ENCODE measurements around the gene USP40. TPM values are rescaled to one million over a fixed set of nuclear protein-coding genes. Genes with fewer than 3 reads are reported as not detected.

USP40 gene
- total RNA-seq, 1 experiment from 2014 or later, result 10.3 TPM

DNA sequence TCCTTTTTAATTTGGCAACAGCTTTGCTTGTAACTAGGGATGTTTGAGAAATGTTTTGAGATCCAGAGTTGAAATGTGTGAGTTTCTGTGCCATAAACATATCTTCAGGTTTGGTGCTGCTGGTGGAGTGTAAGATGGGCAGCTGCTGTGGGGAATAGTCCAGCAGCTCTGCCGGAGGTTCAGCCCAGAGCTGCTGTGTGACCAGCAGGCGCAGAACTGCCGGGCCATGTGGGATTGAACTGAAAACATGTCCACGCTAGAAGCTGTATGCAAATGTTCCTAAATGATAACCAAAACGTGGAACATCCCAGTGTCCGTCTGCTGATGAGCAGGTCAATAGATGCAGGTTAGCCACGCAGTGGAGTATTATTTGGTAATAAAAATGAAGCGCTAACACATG is 112.7 kb downstream of the USP40 start (continued):
- TF ChIP-seq ZNF671 (CRISPR knock-in tag; IDR thresholded peaks at IDR 0.05) (no peak), ZNF219 (CRISPR knock-in tag; IDR thresholded peaks at IDR 0.05; ENCODE audit: borderline replicate concordance) (no peak), ATF1 (CRISPR knock-in tag; IDR thresholded peaks at IDR 0.05) (no peak), ZNF423 (CRISPR knock-in tag; IDR thresholded peaks at IDR 0.05) (no peak), CREM (CRISPR knock-in tag; IDR thresholded peaks at IDR 0.05) (no peak), NFE2L1 (CRISPR knock-in tag; IDR thresholded peaks at IDR 0.05) (no peak)
- TF ChIP-seq, protein P1, sequence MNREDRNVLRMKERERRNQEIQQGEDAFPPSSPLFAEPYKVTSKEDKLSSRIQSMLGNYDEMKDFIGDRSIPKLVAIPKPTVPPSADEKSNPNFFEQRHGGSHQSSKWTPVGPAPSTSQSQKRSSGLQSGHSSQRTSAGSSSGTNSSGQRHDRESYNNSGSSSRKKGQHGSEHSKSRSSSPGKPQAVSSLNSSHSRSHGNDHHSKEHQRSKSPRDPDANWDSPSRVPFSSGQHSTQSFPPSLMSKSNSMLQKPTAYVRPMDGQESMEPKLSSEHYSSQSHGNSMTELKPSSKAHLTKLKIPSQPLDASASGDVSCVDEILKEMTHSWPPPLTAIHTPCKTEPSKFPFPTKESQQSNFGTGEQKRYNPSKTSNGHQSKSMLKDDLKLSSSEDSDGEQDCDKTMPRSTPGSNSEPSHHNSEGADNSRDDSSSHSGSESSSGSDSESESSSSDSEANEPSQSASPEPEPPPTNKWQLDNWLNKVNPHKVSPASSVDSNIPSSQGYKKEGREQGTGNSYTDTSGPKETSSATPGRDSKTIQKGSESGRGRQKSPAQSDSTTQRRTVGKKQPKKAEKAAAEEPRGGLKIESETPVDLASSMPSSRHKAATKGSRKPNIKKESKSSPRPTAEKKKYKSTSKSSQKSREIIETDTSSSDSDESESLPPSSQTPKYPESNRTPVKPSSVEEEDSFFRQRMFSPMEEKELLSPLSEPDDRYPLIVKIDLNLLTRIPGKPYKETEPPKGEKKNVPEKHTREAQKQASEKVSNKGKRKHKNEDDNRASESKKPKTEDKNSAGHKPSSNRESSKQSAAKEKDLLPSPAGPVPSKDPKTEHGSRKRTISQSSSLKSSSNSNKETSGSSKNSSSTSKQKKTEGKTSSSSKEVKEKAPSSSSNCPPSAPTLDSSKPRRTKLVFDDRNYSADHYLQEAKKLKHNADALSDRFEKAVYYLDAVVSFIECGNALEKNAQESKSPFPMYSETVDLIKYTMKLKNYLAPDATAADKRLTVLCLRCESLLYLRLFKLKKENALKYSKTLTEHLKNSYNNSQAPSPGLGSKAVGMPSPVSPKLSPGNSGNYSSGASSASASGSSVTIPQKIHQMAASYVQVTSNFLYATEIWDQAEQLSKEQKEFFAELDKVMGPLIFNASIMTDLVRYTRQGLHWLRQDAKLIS (CRISPR knock-in tag; IDR thresholded peaks at IDR 0.05; ENCODE audit: borderline replicate concordance), result no peak
- TF ChIP-seq, protein P2, sequence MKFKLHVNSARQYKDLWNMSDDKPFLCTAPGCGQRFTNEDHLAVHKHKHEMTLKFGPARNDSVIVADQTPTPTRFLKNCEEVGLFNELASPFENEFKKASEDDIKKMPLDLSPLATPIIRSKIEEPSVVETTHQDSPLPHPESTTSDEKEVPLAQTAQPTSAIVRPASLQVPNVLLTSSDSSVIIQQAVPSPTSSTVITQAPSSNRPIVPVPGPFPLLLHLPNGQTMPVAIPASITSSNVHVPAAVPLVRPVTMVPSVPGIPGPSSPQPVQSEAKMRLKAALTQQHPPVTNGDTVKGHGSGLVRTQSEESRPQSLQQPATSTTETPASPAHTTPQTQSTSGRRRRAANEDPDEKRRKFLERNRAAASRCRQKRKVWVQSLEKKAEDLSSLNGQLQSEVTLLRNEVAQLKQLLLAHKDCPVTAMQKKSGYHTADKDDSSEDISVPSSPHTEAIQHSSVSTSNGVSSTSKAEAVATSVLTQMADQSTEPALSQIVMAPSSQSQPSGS (CRISPR knock-in tag; IDR thresholded peaks at IDR 0.05; ENCODE audit: borderline replicate concordance, low read depth), result no peak
- TF ChIP-seq, protein P3, sequence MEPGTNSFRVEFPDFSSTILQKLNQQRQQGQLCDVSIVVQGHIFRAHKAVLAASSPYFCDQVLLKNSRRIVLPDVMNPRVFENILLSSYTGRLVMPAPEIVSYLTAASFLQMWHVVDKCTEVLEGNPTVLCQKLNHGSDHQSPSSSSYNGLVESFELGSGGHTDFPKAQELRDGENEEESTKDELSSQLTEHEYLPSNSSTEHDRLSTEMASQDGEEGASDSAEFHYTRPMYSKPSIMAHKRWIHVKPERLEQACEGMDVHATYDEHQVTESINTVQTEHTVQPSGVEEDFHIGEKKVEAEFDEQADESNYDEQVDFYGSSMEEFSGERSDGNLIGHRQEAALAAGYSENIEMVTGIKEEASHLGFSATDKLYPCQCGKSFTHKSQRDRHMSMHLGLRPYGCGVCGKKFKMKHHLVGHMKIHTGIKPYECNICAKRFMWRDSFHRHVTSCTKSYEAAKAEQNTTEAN (CRISPR knock-in tag; IDR thresholded peaks at IDR 0.05), result no peak

DNA sequence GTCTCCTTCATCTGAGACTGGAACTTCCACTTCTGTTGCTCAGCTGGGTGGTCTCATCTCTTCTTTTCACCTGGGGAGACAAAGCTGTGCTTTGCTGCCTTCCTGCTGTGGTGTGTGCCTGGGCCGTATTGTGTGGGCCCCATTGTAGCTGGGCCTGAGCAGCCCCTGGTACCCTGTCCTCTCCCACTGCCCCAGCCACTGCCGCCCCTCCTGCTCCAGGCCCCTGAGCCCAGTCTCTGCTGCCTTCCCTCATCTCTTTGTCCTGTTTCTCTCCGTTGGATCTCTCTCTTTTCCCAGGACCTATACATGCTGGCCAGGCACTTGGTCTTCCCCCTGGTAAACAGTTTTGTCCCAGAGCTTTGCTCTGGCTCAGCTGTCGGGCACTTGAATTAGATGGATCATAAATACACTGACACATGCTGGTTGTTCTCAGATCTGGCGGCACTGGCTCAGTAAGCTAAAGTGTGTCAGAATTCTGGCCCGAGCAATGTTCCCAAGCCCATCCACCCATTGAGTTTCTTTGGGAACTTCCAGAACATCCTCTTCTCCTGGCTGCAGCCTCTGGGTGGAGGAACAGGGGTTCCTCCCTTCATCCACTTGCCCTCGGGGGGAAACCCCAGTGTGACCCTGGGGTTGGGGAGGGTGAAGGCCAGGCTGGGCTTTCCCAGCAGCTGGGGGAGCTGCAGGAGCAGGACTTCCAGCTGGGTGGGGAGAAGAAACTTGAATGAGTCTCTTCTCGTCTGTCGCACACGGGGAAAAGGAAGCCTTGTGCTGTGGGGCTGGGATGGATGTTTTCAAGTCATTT is 113.3 kb downstream of the USP40 start:
- H3K27me3 Mint-ChIP-seq (ENCODE audit: low read depth), result no peaks in the 10 kb centered on the region
- no peak for DNase-seq (ENCODE audit: low spot score)
- ATAC-seq, result no peak
- TF ChIP-seq, protein P4, sequence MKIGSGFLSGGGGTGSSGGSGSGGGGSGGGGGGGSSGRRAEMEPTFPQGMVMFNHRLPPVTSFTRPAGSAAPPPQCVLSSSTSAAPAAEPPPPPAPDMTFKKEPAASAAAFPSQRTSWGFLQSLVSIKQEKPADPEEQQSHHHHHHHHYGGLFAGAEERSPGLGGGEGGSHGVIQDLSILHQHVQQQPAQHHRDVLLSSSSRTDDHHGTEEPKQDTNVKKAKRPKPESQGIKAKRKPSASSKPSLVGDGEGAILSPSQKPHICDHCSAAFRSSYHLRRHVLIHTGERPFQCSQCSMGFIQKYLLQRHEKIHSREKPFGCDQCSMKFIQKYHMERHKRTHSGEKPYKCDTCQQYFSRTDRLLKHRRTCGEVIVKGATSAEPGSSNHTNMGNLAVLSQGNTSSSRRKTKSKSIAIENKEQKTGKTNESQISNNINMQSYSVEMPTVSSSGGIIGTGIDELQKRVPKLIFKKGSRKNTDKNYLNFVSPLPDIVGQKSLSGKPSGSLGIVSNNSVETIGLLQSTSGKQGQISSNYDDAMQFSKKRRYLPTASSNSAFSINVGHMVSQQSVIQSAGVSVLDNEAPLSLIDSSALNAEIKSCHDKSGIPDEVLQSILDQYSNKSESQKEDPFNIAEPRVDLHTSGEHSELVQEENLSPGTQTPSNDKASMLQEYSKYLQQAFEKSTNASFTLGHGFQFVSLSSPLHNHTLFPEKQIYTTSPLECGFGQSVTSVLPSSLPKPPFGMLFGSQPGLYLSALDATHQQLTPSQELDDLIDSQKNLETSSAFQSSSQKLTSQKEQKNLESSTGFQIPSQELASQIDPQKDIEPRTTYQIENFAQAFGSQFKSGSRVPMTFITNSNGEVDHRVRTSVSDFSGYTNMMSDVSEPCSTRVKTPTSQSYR (CRISPR knock-in tag; IDR thresholded peaks at IDR 0.05), result no peak
- no peak for TF ChIP-seq NFATC4 (CRISPR knock-in tag; IDR thresholded peaks at IDR 0.05)
- no peak for TF ChIP-seq ETV6 (CRISPR knock-in tag; IDR thresholded peaks at IDR 0.05)
- no peak for TF ChIP-seq MYBL2 (CRISPR knock-in tag; IDR thresholded peaks at IDR 0.05)
- TF ChIP-seq SMAD4 (CRISPR knock-in tag; IDR thresholded peaks at IDR 0.05), result no peak
- no peak for TF ChIP-seq SMAD3 (CRISPR knock-in tag; IDR thresholded peaks at IDR 0.05; ENCODE audit: borderline replicate concordance)
- TF ChIP-seq ZNF219 (CRISPR knock-in tag; IDR thresholded peaks at IDR 0.05; ENCODE audit: borderline replicate concordance), result no peak
- TF ChIP-seq ZBTB21 (CRISPR knock-in tag; IDR thresholded peaks at IDR 0.05; ENCODE audit: borderline replicate concordance), result no peak
- ChIA-PET POLR2A (no interaction called here), CTCF (interaction anchor here (1.6 kb wide), 1 partner anchor 10 kb away, joined by 5 read pairs; no protein-coding TSS in a partner anchor)
- H3K9me3 Mint-ChIP-seq, result no peaks in the 10 kb centered on the region
- no peak overlapping the region for H3K4me3 Mint-ChIP-seq
- H3K27ac Mint-ChIP-seq, result no peak overlapping the region
- peaks cover 39% of the 10 kb centered on the region for H3K36me3 Mint-ChIP-seq
- H3K4me1 Mint-ChIP-seq, result peaks cover 6% of the 10 kb centered on the region
